Measurements from ENCODE around the gene RSAD2.

DNA sequence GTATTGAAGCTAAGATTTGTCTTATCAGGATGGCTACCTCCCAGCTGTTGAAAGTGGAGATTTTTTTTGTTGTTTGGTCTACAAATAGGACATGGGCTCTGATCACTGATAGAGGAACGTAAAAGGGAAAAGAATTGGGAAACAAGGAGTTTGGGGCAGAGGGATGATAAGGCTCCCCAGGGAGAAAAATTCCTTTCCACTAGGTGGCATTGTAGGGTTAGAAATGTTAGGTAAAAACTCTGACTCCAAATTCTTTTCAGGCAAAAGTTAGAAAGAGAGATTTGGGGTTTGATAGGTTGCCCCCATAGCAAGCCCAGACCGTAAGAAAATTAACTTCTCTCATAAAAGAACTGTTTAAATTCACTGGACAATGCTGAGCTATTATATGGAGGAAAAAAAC, 31.7 kb upstream of the RSAD2 start:
- TF ChIP-seq, protein P1, sequence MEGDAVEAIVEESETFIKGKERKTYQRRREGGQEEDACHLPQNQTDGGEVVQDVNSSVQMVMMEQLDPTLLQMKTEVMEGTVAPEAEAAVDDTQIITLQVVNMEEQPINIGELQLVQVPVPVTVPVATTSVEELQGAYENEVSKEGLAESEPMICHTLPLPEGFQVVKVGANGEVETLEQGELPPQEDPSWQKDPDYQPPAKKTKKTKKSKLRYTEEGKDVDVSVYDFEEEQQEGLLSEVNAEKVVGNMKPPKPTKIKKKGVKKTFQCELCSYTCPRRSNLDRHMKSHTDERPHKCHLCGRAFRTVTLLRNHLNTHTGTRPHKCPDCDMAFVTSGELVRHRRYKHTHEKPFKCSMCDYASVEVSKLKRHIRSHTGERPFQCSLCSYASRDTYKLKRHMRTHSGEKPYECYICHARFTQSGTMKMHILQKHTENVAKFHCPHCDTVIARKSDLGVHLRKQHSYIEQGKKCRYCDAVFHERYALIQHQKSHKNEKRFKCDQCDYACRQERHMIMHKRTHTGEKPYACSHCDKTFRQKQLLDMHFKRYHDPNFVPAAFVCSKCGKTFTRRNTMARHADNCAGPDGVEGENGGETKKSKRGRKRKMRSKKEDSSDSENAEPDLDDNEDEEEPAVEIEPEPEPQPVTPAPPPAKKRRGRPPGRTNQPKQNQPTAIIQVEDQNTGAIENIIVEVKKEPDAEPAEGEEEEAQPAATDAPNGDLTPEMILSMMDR (IDR thresholded peaks at IDR 0.05): no peak
- no peak for TF ChIP-seq POLR2AphosphoS5 (IDR thresholded peaks at IDR 0.05)
- no peak for TF ChIP-seq EP300 (IDR thresholded peaks at IDR 0.05)
